Activated naive CD8-positive, alpha-beta T cell treated with anti-CD3 and anti-CD28 coated beads, Interleukin-2, amount 50 U/mL, for 24 hours (primary cell): ENCODE data around the gene ZNF296.
A peak's percentile ranks its signal among the peaks of the same experiment; 100 is the strongest.

Source experiments
- ATAC-seq: fragments of 150-1000 bp; cut with Tn5 transposase; one replicate; pipeline ENCODE4 v1.10.0; 2021
- DNase-seq: peaks from one replicate; pipeline ENCODE4 v3.0.0; 2021
- H3K27ac Mint-ChIP-seq: one replicate; pipeline ENCODE4 v1.8.0; 2021; ENCODE audit warnings: mild to moderate bottlenecking, mixed read lengths
- H3K27me3 Mint-ChIP-seq: one replicate; pipeline ENCODE4 v1.8.0; 2021; ENCODE audit warnings: mixed read lengths
- H3K36me3 Mint-ChIP-seq: one replicate; pipeline ENCODE4 v1.8.0; 2021; ENCODE audit warnings: low read depth, mixed read lengths
- H3K4me1 Mint-ChIP-seq: one replicate; pipeline ENCODE4 v1.8.0; 2021; ENCODE audit warnings: mixed read lengths
- H3K4me3 Mint-ChIP-seq: one replicate; pipeline ENCODE4 v1.8.0; 2021; ENCODE audit warnings: mild to moderate bottlenecking, moderate library complexity, mixed read lengths
- H3K9me3 Mint-ChIP-seq: one replicate; pipeline ENCODE4 v1.8.0; 2021; ENCODE audit warnings: mixed read lengths

The ZNF296 gene

GRCh38 chr19:45066921-45067661 is 9.2 kb downstream of the ZNF296 start:
- Mint-ChIP-seq H3K4me1 (no peaks in the 10 kb centered on the region), H3K36me3 (peaks cover 11% of the 10 kb centered on the region), H3K4me3 (no peak overlapping the region), H3K27me3 (no peaks in the 10 kb centered on the region), H3K27ac (no peak overlapping the region), H3K9me3 (no peaks in the 10 kb centered on the region)
- ATAC-seq: no peak
- no peak for DNase-seq

- no peaks in the 10 kb centered on the region for H3K4me1 Mint-ChIP-seq
- ATAC-seq (no peak), DNase-seq (no peak)
- no peaks in the 10 kb centered on the region for H3K27me3 Mint-ChIP-seq
- H3K27ac Mint-ChIP-seq: no peak overlapping the region
- no peaks in the 10 kb centered on the region for H3K9me3 Mint-ChIP-seq
- H3K36me3 Mint-ChIP-seq: peaks cover 16% of the 10 kb centered on the region
- H3K4me3 Mint-ChIP-seq: no peak overlapping the region
Observed at GRCh38 chr19:45063851-45064801, 12.2 kb downstream of the ZNF296 start.

GRCh38 chr19:45061965-45062364 is 14.3 kb downstream of the ZNF296 start:
- H3K36me3 Mint-ChIP-seq: peaks cover 21% of the 10 kb centered on the region
- no peak overlapping the region for H3K4me3 Mint-ChIP-seq
- no peak for DNase-seq
- H3K4me1 Mint-ChIP-seq: no peaks in the 10 kb centered on the region
- ATAC-seq: no peak
- no peak overlapping the region for H3K27ac Mint-ChIP-seq
- no peaks in the 10 kb centered on the region for H3K27me3 Mint-ChIP-seq
- H3K9me3 Mint-ChIP-seq: no peaks in the 10 kb centered on the region

- no peak overlapping the region for H3K27ac Mint-ChIP-seq
- ATAC-seq (peak; percentile 89), DNase-seq (peak; percentile 85)
- H3K9me3 Mint-ChIP-seq: no peaks in the 10 kb centered on the region
- H3K36me3 Mint-ChIP-seq: peaks cover 25% of the 10 kb centered on the region
- H3K4me3 Mint-ChIP-seq: no peak overlapping the region
- H3K27me3 Mint-ChIP-seq: no peaks in the 10 kb centered on the region
- no peaks in the 10 kb centered on the region for H3K4me1 Mint-ChIP-seq
Observed at GRCh38 chr19:45059258-45059965, 16.9 kb downstream of the ZNF296 start.

- no peak for ATAC-seq
- H3K4me3 Mint-ChIP-seq: no peak overlapping the region
- no peaks in the 10 kb centered on the region for H3K4me1 Mint-ChIP-seq
- no peaks in the 10 kb centered on the region for H3K27me3 Mint-ChIP-seq
- DNase-seq: no peak
- no peaks in the 10 kb centered on the region for H3K9me3 Mint-ChIP-seq
- peaks cover 30% of the 10 kb centered on the region for H3K36me3 Mint-ChIP-seq
- H3K27ac Mint-ChIP-seq: no peak overlapping the region
Observed at GRCh38 chr19:45058622-45059159, 17.6 kb downstream of the ZNF296 start.

- H3K27ac Mint-ChIP-seq: no peak overlapping the region
- no peaks in the 10 kb centered on the region for H3K27me3 Mint-ChIP-seq
- no peaks in the 10 kb centered on the region for H3K9me3 Mint-ChIP-seq
- no peak for DNase-seq
- H3K4me1 Mint-ChIP-seq: no peaks in the 10 kb centered on the region
- H3K36me3 Mint-ChIP-seq: peaks cover 30% of the 10 kb centered on the region
- H3K4me3 Mint-ChIP-seq: no peak overlapping the region
- ATAC-seq: no peak
Observed at GRCh38 chr19:45057444-45057843, 18.8 kb downstream of the ZNF296 start.

GRCh38 chr19:45056831-45057230 is 19.4 kb downstream of the ZNF296 start:
- H3K27ac Mint-ChIP-seq: no peak overlapping the region
- no peaks in the 10 kb centered on the region for H3K9me3 Mint-ChIP-seq
- H3K36me3 Mint-ChIP-seq: peaks cover 33% of the 10 kb centered on the region
- no peak overlapping the region for H3K4me3 Mint-ChIP-seq
- peaks cover 4% of the 10 kb centered on the region for H3K4me1 Mint-ChIP-seq
- no peak for DNase-seq
- no peak for ATAC-seq
- H3K27me3 Mint-ChIP-seq: no peaks in the 10 kb centered on the region

GRCh38 chr19:45051929-45052579 is 24.2 kb downstream of the ZNF296 start:
- Mint-ChIP-seq H3K36me3 (peaks cover 18% of the 10 kb centered on the region), H3K27me3 (no peaks in the 10 kb centered on the region), H3K4me3 (no peak overlapping the region), H3K27ac (peak overlapping the region; percentile 1), H3K4me1 (peaks cover 26% of the 10 kb centered on the region), H3K9me3 (no peaks in the 10 kb centered on the region)
- DNase-seq: no peak
- peak; percentile 37 for ATAC-seq

GRCh38 chr19:45050036-45050435 is 26.2 kb downstream of the ZNF296 start:
- Mint-ChIP-seq H3K27me3 (no peaks in the 10 kb centered on the region), H3K4me3 (no peak overlapping the region), H3K27ac (no peak overlapping the region), H3K36me3 (peaks cover 32% of the 10 kb centered on the region), H3K4me1 (peaks cover 45% of the 10 kb centered on the region), H3K9me3 (no peaks in the 10 kb centered on the region)
- DNase-seq (no peak), ATAC-seq (no peak)

- H3K27ac Mint-ChIP-seq: peak overlapping the region; percentile 59
- H3K27me3 Mint-ChIP-seq: no peaks in the 10 kb centered on the region
- peaks cover 48% of the 10 kb centered on the region for H3K4me1 Mint-ChIP-seq
Observed at GRCh38 chr19:45049073-45049736, 27.1 kb downstream of the ZNF296 start.

GRCh38 chr19:45047188-45047797 is 29.0 kb downstream of the ZNF296 start:
- ATAC-seq: no peak
- Mint-ChIP-seq H3K36me3 (peaks cover 27% of the 10 kb centered on the region), H3K4me1 (peaks cover 48% of the 10 kb centered on the region)

More at GRCh38 chr19:45049073-45049736, 27.1 kb downstream of the ZNF296 start:
- DNase-seq (no peak), ATAC-seq (no peak)
- H3K9me3 Mint-ChIP-seq: no peaks in the 10 kb centered on the region
- H3K36me3 Mint-ChIP-seq: peaks cover 29% of the 10 kb centered on the region
- no peak overlapping the region for H3K4me3 Mint-ChIP-seq

GRCh38 chr19:45046355-45046754 is 29.9 kb downstream of the ZNF296 start:
- no peak for ATAC-seq
- Mint-ChIP-seq H3K4me1 (peaks cover 51% of the 10 kb centered on the region), H3K27me3 (no peaks in the 10 kb centered on the region), H3K9me3 (no peaks in the 10 kb centered on the region), H3K27ac (peak overlapping the region; percentile 26), H3K36me3 (peaks cover 33% of the 10 kb centered on the region), H3K4me3 (no peak overlapping the region)
- DNase-seq: no peak

More at GRCh38 chr19:45047188-45047797, 29.0 kb downstream of the ZNF296 start:
- Mint-ChIP-seq H3K27ac (peak overlapping the region; percentile 47), H3K27me3 (no peaks in the 10 kb centered on the region), H3K9me3 (no peaks in the 10 kb centered on the region), H3K4me3 (peak overlapping the region; percentile 2)
- no peak for DNase-seq

GRCh38 chr19:45045671-45046353 is 30.5 kb downstream of the ZNF296 start:
- DNase-seq (no peak), ATAC-seq (no peak)
- no peak overlapping the region for H3K4me3 Mint-ChIP-seq
- no peaks in the 10 kb centered on the region for H3K9me3 Mint-ChIP-seq
- peaks cover 36% of the 10 kb centered on the region for H3K36me3 Mint-ChIP-seq
- peaks cover 54% of the 10 kb centered on the region for H3K4me1 Mint-ChIP-seq
- no peaks in the 10 kb centered on the region for H3K27me3 Mint-ChIP-seq
- H3K27ac Mint-ChIP-seq: peak overlapping the region; percentile 26
